ENCODE data around the gene MPZ. TPM values are rescaled to one million over a fixed set of nuclear protein-coding genes. Genes with fewer than 3 reads are reported as not detected.

Gene MPZ
- polyA plus RNA-seq, 3 donors, result 0.16 to 9.4 TPM; not detected in 1

DNA sequence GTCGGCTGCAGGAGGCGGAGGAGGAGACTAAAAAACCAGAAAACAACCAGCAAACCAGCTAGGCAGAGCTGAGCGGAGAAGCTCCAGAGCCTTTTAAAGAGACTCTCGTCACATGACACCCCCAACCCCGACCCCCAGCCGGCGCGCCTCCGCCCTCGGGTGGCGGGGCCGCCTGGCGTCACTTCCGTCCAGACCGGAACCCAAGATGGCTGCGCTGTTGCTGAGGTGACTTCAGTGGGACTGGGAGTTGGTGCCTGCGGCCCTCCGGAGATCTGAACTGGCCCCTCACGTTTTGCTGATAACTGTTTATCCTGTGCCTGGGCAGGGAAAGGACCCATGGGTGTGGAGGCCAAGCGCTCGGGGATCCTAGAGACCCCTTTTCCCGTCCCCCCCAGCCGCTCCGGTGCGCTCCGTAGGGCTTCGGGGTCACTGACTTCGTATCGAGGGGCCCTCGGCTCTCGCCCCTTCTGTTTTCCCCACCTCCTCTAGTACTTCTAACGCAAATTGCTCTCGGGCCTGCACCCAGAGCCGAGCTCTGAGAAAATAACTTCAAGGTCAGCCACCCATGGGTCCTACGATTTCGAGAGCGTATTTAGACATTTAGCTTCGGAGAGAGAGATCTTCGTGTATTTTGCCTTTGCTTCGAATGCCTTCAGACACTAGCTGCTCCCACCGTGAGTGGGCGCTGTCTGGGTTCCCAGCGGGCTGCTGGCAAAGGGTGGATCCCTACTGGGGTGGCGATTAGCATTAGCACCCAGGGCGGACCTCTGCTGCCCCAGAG is 4.6 kb upstream of the MPZ start, which contains the start of gene SDHC:
Gene SDHC (plus strand): TSS at position 181 of the 781 bp plus-strand sequence. CDS start 25 bp downstream, at position 206.
- peak within 1 kb of the TSS; percentile 84 for H3K4me2 ChIP-seq (replicated peaks; ENCODE audit: extremely low read depth, low read length, poor library complexity, severe bottlenecking)
- no peaks in the 10 kb centered on the region for H3K9me3 ChIP-seq (replicated peaks in 1 of 2; ENCODE audit: control insufficient read depth in 1 of 2, insufficient read depth in 1 of 2, low read length in 2 of 2)
- intact Hi-C loops (cut with micrococcal nuclease), result loop anchor here (5.0 to 10.0 kb wide), 2 partner anchors 70 to 87 kb away; partner anchors contain the start of gene TOMM40L (in 1 of the 2)
- H3K4me1 Mint-ChIP-seq, result peaks cover 20% of the 10 kb centered on the region
- H3K79me2 ChIP-seq (ENCODE audit: insufficient read depth, low read length), result peaks cover 30% of the 10 kb centered on the region
- peaks cover 2 to 9% of the 10 kb centered on the region in 2 donors for H3K36me3 ChIP-seq (replicated peaks in 1 of 2; ENCODE audit: control insufficient read depth in 1 of 2, insufficient read depth in 2 of 2, low read length in 2 of 2)
- H3K27me3 ChIP-seq (ENCODE audit: control insufficient read depth in 2 of 2, insufficient read depth in 2 of 2, low read length in 2 of 2), result no peaks in the 10 kb centered on the region
- H3K36me3 Mint-ChIP-seq, result peaks cover 2 to 9% of the 10 kb centered on the region in 2 donors
- peaks cover 0 to 3% (median 0%) of the 10 kb centered on the region in 7 donors for H3K9me3 Mint-ChIP-seq
- peaks cover 1 to 5% (median 2%) of the 10 kb centered on the region in 3 donors for H3K27me3 Mint-ChIP-seq (ENCODE audit: low read depth in 3 of 3)
- no peaks in the 10 kb centered on the region for H4K20me1 ChIP-seq (ENCODE audit: insufficient read depth, low read length)
- peak within 1 kb of the TSS; percentile 91 for H2AFZ ChIP-seq (ENCODE audit: insufficient read depth, low read depth, low read length, poor library complexity, severe bottlenecking)
- peaks cover 11 to 17% of the 10 kb centered on the region in 2 donors for H3K4me1 ChIP-seq (ENCODE audit: control insufficient read depth in 1 of 2, insufficient read depth in 2 of 2, low read length in 2 of 2)
- H3K4me3 Mint-ChIP-seq, result peak within 1 kb of the TSS; percentile 97 to 98
- peak within 1 kb of the TSS; percentile 70 to 97 (median 91) for H3K4me3 ChIP-seq (replicated peaks in 1 of 3; ENCODE audit: low read depth in 2 of 3, low read length in 3 of 3)
- H3K9ac ChIP-seq (ENCODE audit: insufficient read depth, low read length, poor library complexity, severe bottlenecking), result peak within 1 kb of the TSS; percentile 94
- TF ChIP-seq, protein P1, sequence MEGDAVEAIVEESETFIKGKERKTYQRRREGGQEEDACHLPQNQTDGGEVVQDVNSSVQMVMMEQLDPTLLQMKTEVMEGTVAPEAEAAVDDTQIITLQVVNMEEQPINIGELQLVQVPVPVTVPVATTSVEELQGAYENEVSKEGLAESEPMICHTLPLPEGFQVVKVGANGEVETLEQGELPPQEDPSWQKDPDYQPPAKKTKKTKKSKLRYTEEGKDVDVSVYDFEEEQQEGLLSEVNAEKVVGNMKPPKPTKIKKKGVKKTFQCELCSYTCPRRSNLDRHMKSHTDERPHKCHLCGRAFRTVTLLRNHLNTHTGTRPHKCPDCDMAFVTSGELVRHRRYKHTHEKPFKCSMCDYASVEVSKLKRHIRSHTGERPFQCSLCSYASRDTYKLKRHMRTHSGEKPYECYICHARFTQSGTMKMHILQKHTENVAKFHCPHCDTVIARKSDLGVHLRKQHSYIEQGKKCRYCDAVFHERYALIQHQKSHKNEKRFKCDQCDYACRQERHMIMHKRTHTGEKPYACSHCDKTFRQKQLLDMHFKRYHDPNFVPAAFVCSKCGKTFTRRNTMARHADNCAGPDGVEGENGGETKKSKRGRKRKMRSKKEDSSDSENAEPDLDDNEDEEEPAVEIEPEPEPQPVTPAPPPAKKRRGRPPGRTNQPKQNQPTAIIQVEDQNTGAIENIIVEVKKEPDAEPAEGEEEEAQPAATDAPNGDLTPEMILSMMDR (IDR thresholded peaks at IDR 0.05), result peak; percentile 46
- WGBS (ENCODE audit: insufficient coverage), result under 1% methylated on average over 37 of the region's 45 CpGs
- H3K27ac ChIP-seq (ENCODE audit: low read depth in 1 of 2, low read length in 2 of 2), result peak within 1 kb of the TSS; percentile 86 to 99
- peak within 1 kb of the TSS; percentile 98 to 100 (median 99) for H3K27ac Mint-ChIP-seq
- DNase-seq, result peak; percentile 87 to 88 (median 87)

DNA sequence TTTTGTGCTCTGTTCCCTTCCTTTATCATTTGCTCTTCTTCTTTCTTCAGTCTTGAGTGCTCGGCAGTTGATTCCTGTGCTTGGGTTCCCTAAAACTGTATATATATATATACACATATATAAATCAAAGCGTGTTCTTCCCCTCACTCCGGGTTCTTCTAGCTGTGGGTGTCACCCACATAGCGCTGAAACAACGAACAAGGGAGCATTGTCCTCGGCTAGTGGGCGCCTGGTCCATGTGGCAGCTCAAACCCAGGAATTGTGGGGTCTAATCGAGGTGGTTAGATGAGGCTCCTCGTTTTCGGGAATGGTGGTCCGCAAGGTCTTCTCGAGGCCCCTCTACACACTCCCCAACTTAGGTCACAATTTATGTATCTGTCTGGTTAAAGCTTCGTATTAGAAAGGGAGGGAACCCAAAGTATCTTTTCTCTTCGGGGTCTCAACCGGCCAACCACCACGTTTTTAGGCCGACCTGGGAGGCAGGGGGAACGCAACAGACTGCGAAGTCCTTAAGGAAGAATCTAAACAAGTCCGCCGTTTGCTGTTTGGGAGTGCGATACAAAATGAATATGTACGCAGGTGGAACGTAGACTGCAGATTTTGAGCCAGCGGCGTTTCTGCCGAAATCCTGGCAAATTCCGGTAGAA is 3.9 kb upstream of the MPZ start:
- DNase-seq, result no peak
- Histone ChIP-seq H3K36me3 (replicated peaks in 1 of 2; ENCODE audit: control insufficient read depth in 1 of 2, insufficient read depth in 2 of 2, low read length in 2 of 2) (peaks cover 0 to 7% of the 10 kb centered on the region in 2 donors), H3K79me2 (ENCODE audit: insufficient read depth, low read length) (peaks cover 30% of the 10 kb centered on the region), H3K4me1 (ENCODE audit: control insufficient read depth in 1 of 2, insufficient read depth in 2 of 2, low read length in 2 of 2) (peaks cover 11 to 19% of the 10 kb centered on the region in 2 donors), H3K27me3 (ENCODE audit: control insufficient read depth in 2 of 2, insufficient read depth in 2 of 2, low read length in 2 of 2) (no peaks in the 10 kb centered on the region), H3K4me2 (replicated peaks; ENCODE audit: extremely low read depth, low read length, poor library complexity, severe bottlenecking) (peak overlapping the region; percentile 84), H3K27ac (ENCODE audit: low read depth in 1 of 2, low read length in 2 of 2) (peak overlapping the region; percentile 86 to 99), H3K4me3 (replicated peaks in 1 of 3; ENCODE audit: low read depth in 2 of 3, low read length in 3 of 3) (peak overlapping the region; percentile 70 to 97 (median 91)), H4K20me1 (ENCODE audit: insufficient read depth, low read length) (no peaks in the 10 kb centered on the region), H3K9ac (ENCODE audit: insufficient read depth, low read length, poor library complexity, severe bottlenecking) (peak overlapping the region; percentile 94), H3K9me3 (replicated peaks in 1 of 2; ENCODE audit: control insufficient read depth in 1 of 2, insufficient read depth in 1 of 2, low read length in 2 of 2) (no peaks in the 10 kb centered on the region), H2AFZ (ENCODE audit: insufficient read depth, low read depth, low read length, poor library complexity, severe bottlenecking) (peak overlapping the region; percentile 91)
- peak overlapping the region; percentile 97 to 98 for H3K4me3 Mint-ChIP-seq
- H3K9me3 Mint-ChIP-seq, result peaks cover 0 to 3% (median 0%) of the 10 kb centered on the region in 7 donors
- 10% methylated on average over 18 of the region's 28 CpGs for WGBS (ENCODE audit: insufficient coverage)
- peak overlapping the region; percentile 98 to 100 (median 99) for H3K27ac Mint-ChIP-seq
- H3K4me1 Mint-ChIP-seq, result peaks cover 20% of the 10 kb centered on the region
- TF ChIP-seq, protein P1 (IDR thresholded peaks at IDR 0.05), result no peak
- peaks cover 0 to 5% (median 1%) of the 10 kb centered on the region in 3 donors for H3K27me3 Mint-ChIP-seq (ENCODE audit: low read depth in 3 of 3)
- intact Hi-C loops (cut with micrococcal nuclease), result loop anchor here (5.0 to 10.0 kb wide), 2 partner anchors 71 to 86 kb away; partner anchors contain the start of gene TOMM40L (in 1 of the 2)
- H3K36me3 Mint-ChIP-seq, result peaks cover 0 to 2% of the 10 kb centered on the region in 2 donors

All from CD14-positive monocyte (primary cell).